GM21786 (cell line): ENCODE data around the gene ALG11.
"Not testable (repeated sequence)": the region's sequence is repeated elsewhere in the genome, so short reads cannot be mapped to it uniquely, and the experiment has no call there.

ENCODE experiments used
- ATAC-seq: cut with Tn5 transposase; IDR thresholded peaks from one replicate; pipeline ENCODE4 v1.9.1; 2021; ENCODE audit not compliant: unreplicated experiment

ALG11 gene, protein sequence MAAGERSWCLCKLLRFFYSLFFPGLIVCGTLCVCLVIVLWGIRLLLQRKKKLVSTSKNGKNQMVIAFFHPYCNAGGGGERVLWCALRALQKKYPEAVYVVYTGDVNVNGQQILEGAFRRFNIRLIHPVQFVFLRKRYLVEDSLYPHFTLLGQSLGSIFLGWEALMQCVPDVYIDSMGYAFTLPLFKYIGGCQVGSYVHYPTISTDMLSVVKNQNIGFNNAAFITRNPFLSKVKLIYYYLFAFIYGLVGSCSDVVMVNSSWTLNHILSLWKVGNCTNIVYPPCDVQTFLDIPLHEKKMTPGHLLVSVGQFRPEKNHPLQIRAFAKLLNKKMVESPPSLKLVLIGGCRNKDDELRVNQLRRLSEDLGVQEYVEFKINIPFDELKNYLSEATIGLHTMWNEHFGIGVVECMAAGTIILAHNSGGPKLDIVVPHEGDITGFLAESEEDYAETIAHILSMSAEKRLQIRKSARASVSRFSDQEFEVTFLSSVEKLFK

DNA sequence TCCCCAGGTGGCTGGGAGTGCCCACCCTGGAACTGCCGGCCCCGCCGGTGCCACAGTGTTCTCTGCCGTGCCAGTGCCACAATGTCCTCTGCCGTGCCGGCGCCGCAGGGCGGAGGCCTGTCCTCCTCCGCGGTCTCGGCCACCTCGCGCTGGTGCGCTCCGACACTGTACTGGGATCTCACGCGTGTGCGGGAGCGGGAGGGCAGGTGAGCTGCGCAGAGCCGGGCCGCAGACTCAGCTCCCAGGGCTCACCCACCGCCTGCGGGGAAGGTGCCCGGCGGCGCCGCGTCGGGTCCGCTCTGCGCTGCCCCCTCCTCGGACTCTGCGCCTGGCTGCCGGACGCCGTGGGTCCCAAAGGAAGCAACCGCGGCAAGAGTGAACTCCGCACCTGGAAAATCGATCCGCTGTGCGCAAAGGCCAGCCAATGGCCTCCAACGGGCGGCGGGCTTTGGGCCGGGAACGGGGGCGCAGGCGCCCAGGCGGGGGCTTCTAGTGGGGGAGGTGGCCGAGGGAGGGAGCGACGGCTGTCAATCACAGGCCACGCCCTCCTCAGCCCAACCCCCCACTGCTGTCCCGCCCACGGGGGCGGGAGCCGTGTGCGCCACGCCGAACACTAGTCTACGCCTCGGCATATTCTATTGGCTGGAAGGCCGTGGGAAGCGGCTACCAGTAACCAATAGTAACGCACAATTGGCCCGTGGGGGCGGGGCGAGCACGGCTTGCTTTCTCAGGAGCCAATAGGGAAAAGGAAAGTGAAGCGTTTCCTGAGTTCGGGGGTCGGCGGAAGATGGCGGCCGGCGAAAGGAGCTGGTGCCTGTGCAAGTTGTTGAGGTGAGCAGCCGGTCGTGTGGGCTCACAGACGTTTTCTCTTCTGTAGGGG lies at the start of gene ALG11:
Gene ALG11, plus strand, starts transcription at position 767 of the 880 bp plus-strand sequence. Its CDS starts 21 bp downstream, at position 788.
- ATAC-seq, result peak; percentile 99

DNA sequence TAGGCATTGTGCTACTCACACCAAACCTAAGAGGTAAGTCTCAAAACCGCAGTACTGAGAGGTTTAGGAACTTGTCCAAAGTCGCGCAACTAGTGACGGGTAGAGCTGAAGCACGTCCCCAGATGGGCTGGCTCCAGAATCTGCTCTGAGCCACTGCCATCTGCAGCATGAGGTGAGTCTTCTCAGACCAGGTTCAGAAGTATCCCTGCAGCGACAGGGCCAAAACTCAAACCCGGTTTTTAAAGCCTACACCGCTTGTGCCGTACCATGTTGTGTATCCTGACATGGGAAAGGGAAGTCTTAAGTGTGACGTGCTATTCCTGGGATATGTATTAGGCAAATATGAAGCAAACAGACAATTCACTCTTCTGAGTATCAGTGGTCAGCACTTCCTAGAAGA lies 46.0 kb upstream of the ALG11 start:
- no peak for ATAC-seq

DNA sequence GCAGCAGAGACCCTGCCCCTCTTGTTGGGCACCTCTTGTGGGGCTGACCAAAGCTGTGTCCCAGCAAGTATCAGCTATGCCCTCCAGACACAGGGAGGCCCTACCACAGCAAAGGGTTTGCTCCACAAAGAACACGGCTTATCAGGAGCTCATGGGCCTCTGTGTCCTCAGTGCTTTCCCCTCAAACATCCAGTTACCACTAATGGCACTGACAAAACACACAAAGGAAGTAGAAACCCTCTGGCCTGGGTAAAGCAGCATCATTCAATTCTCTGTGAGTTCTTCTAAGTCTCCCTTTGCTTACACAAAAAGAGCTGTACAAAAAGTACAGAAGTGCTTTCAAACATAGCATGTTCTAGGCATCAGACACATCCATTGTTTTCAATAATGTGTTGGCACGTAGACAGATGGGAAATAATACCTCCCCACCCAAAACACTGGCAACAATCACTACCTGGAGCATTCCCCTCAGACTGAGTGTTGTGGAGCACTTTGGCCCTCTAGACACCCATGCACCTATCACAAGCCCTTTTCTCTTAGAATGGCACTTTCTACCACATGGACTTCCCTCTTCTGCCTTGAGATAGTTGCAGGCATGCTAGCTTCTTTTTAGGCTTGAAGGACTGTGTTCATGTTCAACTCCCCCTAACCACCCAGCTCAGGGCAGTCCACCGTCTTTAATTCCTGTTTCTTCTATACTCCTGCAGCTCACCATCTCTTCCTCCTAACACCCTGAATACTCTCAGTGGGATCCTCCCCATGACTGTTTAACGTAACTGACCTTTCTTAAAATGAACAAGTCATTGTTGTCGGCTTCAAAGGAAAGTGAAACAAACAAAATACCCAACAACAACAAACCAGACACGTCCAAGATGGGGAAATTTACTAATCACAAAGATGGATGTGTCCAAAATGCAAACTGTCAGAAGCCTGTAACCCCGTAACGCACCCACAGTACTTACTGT lies 44.4 kb upstream of the ALG11 start:
- ATAC-seq, result no peak

DNA sequence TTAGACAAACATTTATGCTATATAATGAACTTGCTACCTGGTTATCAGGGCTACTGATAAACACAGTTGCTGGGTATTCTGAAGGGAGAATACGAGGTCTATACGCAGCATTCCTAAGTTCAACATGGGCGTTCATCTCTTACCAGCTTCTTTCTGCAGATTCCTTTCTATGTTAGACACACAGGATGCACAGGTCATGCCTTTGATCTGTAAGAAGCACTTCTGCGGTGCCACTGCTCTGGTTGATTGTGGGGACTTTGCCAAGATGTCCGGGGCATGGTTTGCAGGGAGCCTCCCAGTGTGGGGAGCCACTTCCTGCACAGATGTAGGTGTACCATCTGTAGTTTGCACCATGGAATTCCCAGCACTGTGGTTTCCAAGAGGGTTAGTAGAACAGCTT lies 41.8 kb upstream of the ALG11 start:
- no peak for ATAC-seq

DNA sequence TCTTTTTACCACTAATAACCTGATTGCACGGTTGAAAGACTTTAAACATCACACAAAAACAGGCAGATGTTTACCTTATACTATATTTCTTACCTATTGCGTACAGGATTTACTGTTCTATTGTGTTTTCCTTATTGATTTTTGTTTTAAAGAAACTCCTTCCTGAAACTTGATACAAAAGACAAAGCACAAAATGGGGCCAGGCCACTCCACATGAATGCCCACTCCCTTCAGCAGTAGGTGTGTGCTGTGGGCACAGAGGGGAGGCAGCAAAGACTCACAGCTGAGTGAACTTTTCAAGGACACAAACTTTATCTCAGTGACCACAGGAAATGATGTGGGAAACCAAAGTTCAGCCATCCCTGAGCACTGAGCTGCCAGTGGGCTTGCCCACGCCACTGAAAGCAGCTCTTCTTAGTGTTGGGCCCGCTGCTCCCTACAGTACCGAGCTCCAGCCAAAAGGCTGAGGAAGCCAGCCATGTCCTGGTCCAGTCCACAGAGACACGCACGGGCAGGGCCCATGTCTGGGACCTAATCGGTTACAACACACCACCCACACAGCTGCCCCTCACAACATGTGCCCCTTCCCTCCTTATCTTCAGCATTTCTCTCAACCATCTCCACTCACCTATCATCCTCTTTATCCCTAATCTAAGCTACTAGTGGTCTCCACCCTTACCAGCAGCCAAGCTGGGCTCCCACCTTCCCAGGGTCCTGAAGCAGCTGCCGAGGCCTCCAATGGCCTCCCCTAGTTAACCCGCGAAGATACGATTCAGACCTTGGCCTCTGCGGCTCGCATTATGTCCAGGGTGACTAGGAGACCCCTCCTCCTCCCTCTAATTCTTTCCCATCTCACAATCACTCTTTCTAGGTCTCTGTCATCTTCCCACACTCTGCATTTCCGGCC lies 40.4 kb upstream of the ALG11 start:
- ATAC-seq, result no peak

DNA sequence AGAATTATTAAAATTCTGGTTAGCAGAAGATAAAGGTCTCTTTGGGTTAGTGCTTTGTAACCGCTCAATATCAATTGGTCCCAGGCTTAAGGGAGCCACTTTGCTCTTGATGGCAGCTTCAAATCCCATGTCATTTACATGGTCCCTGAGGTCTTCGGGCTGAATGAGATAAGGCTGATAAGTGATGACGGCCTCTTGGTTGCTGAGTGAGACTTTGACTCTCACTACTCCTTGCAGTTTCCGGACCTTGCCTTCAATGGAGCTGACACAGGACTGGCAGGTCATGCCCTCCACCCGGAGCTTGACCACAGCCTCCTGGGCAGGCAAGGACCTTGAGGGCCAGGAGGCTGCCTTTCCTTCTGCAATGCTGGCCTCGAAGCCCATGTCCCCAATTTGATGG lies 37.7 kb upstream of the ALG11 start:
- no peak for ATAC-seq

DNA sequence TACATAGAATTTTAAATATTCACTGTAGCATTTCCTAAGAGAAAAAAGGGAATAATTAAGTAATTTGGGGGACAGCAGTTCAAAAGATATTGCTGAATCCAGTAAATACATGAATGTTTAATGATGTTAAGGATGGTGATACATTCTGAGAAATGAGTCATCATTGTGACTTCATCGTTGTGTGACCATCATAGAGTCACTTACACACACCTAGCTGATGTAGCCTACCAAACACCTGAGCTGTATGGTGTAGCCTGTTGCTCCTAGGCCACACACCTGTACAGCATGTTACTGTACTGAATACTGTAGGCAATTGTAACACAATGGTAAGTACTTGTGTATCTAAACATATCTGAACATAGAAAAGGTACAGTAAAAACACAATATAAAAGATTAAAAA lies 35.8 kb upstream of the ALG11 start:
- ATAC-seq, result no peak

DNA sequence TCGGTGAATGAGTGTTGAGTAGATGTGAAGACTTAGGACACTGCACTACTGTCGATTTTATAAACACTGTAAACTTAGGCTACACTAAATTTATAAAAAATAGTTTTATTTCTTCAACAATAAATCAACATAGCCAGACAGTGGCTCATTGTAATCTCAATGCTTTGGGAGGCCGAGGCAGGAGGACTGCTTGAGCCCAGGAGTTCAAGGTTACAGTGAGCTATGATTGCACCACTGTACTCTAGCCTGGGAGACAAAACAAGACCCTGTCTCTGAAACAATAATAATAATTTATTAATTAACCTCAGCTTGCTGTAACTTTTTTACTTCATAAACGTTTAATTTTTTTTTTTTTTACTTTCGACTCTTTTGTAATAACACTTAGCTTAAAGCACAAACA lies 35.3 kb upstream of the ALG11 start:
- no peak for ATAC-seq

DNA sequence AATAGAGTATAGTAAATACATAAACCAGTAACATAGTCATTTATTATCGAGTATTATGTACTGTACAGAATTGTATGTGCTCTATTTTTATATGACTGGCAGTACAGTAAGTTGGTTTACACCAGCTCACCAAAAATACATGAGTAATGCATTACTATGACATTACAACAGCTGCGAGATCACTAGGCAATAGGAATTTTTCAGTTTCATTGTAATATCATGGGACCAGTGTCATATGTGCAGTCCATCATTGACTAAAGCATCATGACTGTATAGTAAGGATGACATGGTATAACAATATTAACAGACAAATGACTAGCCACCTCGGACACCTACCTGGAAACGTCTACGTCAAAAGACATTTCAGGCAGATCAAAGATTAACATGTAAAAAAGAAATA lies 34.6 kb upstream of the ALG11 start:
- ATAC-seq, result no peak

DNA sequence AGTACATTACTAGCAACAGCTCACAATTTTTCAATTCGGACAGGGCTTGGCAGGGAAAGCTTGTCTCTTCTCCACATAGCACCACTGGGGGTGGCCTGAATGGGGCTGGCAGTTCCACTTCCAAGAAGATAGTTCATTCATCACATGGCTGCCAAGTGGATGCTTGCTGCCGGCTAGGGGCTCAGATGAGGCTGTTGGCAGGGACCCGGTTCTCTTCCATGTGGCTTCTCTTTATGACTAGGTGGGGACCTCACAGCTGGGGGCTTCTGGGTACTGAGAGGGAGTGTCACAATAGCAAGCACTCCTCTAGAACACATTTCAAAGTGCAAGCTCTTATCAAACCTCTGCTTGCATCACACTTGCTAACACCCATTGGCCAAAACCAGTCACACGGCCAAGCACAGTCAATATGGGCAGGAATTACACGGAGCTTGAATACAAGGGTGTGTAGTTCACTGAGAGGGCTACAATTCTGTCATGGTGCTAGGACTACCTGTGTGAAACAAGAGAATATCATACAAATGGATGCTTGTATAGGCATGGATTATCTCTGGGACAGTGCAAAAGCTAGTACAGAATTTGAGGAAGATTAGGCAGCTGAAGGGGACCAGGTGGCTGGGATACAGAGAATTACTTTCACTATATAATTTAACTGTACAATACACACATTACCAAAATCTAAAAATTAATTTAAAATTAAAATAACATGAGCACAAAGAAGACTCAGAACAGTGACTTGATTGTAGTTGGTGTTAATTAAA lies 33.2 kb upstream of the ALG11 start:
- no peak for ATAC-seq

DNA sequence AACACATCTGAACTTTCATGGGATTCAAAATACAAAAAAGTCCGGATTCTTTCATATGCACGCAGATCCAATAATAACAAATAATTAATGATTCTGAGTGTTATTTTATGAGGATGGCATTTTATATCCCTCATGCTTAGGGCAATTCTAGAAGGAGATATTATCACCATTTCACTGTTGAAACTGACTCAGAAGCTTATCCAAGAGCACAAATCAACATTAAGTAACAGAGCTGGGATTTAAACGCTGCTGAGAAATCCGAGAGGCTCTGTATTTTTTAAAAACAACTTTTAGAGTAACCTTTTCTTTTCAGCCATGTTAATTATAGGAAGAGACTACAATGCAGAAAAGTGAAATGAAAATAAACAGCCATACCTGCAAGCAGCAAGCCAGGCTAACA lies 31.3 kb upstream of the ALG11 start:
- ATAC-seq, result no peak

DNA sequence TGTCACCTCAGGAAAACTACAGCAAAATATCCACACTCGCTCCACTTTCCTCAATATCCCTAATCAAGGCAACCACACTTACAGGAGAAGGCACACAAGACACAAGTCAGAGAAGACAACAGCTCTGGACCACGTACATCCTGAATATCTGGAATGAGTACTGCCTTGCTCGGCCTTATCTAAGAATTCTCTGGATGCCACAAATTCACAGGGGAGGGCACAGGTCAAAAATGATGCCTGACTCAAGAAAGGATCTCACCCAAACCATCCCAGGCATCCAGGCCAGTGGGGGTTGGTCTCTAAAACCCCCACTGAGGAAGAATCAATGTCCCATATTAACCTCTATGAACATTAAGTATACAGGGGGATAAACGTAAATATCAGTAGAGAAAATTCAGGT lies 30.8 kb upstream of the ALG11 start:
- ATAC-seq, result no peak

DNA sequence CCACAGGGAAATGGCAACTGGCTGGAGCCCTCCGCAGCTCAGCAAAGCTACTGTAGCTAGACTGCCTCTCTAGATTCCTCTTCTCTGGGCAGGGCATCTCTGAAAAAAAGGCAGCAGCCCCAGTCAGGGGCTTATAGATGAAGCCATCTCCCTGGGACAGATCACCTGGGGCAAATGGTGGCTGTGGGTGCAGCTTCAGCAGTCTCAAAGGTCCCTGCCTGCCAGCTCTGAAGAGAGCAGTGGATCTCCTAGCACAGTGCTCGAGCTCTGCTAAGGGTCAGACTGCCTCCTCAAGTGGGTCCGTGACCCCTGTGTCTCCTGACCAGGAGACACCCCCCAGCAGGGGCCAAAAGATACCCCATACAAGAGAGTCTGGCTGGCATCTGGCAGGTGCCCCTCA lies 28.9 kb upstream of the ALG11 start:
- not testable (repeated sequence) for ATAC-seq

DNA sequence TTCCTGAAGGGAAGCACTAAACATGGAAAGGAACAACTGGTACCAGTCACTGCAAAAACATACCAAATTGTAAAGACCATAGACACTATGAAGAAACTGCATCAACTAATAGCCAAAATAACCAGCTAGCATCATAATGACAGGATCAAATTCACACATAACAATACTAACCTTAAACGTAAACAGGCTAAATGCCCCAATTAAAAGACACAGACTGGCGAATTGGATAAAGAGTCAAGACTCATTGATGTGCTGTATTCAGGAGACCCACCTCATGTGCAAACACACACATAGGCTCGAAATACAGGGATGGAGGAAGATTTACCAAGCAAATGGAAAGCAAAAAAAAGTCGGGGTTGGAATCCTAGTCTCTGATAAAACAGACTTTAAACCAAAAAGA lies 27.3 kb upstream of the ALG11 start:
- ATAC-seq, result not testable (repeated sequence)

DNA sequence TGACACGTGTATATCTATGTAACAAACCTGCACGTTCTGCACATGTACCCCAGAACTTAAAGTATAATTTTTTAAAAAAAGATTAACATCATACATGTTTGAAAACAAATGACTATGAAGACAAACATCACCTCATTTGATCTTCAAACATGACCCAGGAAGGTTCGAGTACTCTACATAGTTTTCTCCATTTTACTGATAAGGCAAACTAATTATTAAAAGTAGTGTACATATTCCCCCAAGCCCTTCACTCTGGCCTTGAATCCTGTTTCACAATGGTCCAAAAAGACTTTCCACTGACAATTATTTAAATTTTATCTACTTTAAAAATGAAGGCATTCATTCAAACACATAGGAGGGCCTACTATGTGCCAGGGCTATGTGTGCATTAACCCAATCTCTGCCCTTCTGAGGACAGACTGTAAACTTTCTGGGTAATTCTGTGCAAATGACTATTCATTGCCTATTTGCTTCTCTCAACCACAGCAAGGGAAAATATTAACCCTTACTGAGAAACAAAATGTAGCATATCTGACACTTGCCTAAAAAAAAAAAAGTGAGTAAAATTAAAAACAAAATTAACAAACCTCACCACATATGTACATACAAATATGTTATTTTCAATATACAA lies 23.1 kb upstream of the ALG11 start:
- no peak for ATAC-seq

DNA sequence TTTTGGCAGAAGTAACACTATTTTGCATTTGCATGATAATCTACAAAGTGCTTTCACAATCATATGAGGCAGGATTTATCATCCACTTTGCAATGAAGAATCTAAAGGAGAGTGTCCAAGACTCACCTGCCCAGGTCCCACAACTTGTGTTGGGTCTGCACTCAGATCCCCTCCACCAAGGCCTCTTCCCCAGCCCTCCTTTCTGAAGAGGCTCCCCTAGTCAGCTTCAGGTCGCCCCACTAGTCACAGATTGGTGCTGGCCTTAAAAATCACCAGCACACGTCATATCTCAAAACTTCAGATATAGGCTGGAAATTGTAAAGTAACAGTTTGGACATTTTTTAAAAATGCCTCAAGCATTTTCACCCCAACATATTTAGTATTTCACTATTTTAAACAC lies 18.5 kb upstream of the ALG11 start:
- ATAC-seq, result no peak

DNA sequence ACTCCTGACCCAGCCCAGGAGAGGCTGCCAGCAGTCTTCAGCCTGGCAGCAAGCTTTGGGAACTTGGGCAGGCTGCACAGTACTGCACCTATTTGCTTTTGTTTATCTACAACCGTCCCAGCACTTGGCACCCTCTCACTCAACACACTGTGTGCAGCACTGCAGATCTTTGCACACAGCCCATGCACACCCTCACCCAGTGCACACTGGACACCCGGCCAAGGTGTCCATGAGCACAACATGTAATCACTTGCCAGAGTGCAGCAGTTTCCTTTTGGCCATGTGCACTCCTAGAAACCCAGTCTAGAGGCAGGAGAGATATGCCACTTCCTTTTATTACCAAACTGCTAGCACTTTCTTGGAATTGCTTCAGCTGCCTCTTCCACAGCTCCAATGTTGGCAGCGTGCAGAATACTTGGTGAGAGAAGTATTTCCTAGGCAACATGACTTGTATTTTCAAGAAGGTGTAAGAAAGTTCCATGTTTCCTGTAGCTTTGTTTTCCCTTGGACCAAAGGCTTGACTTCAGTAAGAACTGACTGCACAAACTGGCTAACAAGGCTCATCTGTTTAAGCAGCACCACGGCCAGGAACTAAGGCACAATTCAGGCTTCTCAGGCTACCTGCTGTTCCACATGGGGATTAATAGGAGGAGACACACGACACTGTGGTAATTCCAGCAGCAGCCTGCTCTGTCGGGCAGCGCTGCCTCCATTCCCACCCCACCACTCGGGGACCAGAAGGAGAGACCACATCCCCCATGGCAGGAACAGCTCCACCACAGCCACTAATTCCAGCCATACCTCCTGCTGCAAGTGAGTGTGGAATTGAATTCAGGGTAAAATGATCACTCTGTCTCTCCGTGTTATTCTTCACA lies 16.3 kb upstream of the ALG11 start:
- no peak for ATAC-seq

DNA sequence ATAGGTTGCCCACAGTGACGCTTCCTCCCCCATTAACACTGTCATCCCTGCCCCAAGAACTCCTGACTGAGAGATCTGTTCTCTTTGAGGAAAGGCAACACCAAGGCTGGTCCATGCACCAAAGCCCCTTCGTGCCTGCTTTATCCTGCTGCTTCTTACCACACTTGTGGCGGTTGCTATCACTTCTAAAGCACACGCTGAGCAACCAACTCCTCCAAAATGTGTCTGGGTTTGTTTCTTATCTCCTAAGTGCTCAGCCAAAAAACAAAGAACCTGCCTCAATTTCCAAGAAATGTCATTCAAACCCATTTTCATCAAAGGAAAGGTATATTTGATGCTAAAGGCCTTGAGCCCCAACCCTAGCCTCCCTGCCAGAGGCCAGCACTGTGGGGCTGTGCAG lies 15.6 kb upstream of the ALG11 start:
- ATAC-seq, result no peak
